SK-N-SH treated with all-trans-retinoic acid at 6 μM for 48 hours (cell line): ENCODE results near the gene CREB3.

Experiments used
- ATAC-seq: fragments of 200-7000 bp; cut with Tn5 transposase; 3 replicates; pipeline ENCODE4 v1.9.1; 2020; ENCODE audit warnings: mild to moderate bottlenecking, moderate library complexity
- ARNTL ChIP-seq: fragments of 450-650 bp; formaldehyde crosslinking; IDR thresholded peaks from 2 replicates; pipeline ENCODE4 v1.5.0; 2020; ENCODE audit warnings: low read depth, mild to moderate bottlenecking, moderate library complexity, borderline replicate concordance
- BACH2 ChIP-seq: fragments of 250-450 bp; sonication (Bioruptor Pico); IDR thresholded peaks from 2 replicates; pipeline ENCODE4 v1.9.0; 2021; ENCODE audit warnings: mild to moderate bottlenecking, borderline replicate concordance
- CREB5 ChIP-seq: fragments of 250-450 bp; sonication (Bioruptor Pico); IDR thresholded peaks from 2 replicates; pipeline ENCODE4 v1.5.1; 2020; ENCODE audit warnings: low read depth, mild to moderate bottlenecking, moderate library complexity
- CSDC2 ChIP-seq: fragments of 250-450 bp; sonication (Bioruptor Pico); IDR thresholded peaks from 2 replicates; pipeline ENCODE4 v1.5.0; 2020; ENCODE audit warnings: mild to moderate bottlenecking, moderate library complexity
- CSRNP3 ChIP-seq: fragments of 250-450 bp; sonication (Bioruptor Pico); IDR thresholded peaks from 2 replicates; pipeline ENCODE4 v1.5.1; 2021; ENCODE audit warnings: mild to moderate bottlenecking, moderate library complexity
- ISL1 ChIP-seq: fragments of 250-450 bp; sonication (Bioruptor Pico); IDR thresholded peaks from 2 replicates; pipeline ENCODE4 v2.1.2; 2022; ENCODE audit warnings: mild to moderate bottlenecking, moderate library complexity
- PATZ1 ChIP-seq: fragments of 250-450 bp; sonication (Bioruptor Pico); IDR thresholded peaks from 2 replicates; pipeline ENCODE4 v1.8.0; 2020; ENCODE audit warnings: mild to moderate bottlenecking, moderate library complexity, borderline replicate concordance
- POU6F1 ChIP-seq: fragments of 250-450 bp; sonication (Bioruptor Pico); IDR thresholded peaks from 2 replicates; pipeline ENCODE4 v1.8.0; 2021; ENCODE audit warnings: low read depth, mild to moderate bottlenecking, moderate library complexity, borderline replicate concordance
- PPARA ChIP-seq: fragments of 250-450 bp; sonication (Bioruptor Pico); IDR thresholded peaks from 2 replicates; pipeline ENCODE4 v1.5.0; 2020; ENCODE audit warnings: mild to moderate bottlenecking, borderline replicate concordance
- RARB ChIP-seq: fragments of 250-450 bp; sonication (Bioruptor Pico); IDR thresholded peaks from 2 replicates; pipeline ENCODE4 v1.8.0; 2021; ENCODE audit warnings: mild to moderate bottlenecking, moderate library complexity
- SNAI2 ChIP-seq: fragments of 250-450 bp; sonication (Bioruptor Pico); IDR thresholded peaks from 2 replicates; pipeline ENCODE4 v1.5.0; 2020; ENCODE audit warnings: mild to moderate bottlenecking, moderate library complexity
- TCF4 ChIP-seq: fragments of 250-450 bp; sonication (Bioruptor Pico); IDR thresholded peaks from 2 replicates; pipeline ENCODE4 v1.8.0; 2021; ENCODE audit warnings: mild to moderate bottlenecking, moderate library complexity, borderline replicate concordance
- TOX ChIP-seq: fragments of 250-450 bp; sonication (Bioruptor Pico); IDR thresholded peaks from 2 replicates; pipeline ENCODE4 v1.8.0; 2021; ENCODE audit warnings: mild to moderate bottlenecking, moderate library complexity, borderline replicate concordance
- ZC3H10 ChIP-seq: fragments of 250-450 bp; sonication (Bioruptor Pico); IDR thresholded peaks from 2 replicates; pipeline ENCODE4 v1.5.1; 2021; ENCODE audit warnings: mild to moderate bottlenecking, moderate library complexity
- ZFP3 ChIP-seq: fragments of 250-450 bp; sonication (Bioruptor Pico); IDR thresholded peaks from 2 replicates; pipeline ENCODE4 v1.5.0; 2020; ENCODE audit warnings: mild to moderate bottlenecking, moderate library complexity
- ZFP30 ChIP-seq: fragments of 450-650 bp; formaldehyde crosslinking; IDR thresholded peaks from 2 replicates; pipeline ENCODE4 v1.5.0; 2022; ENCODE audit warnings: mild to moderate bottlenecking, moderate library complexity
- ZNF565 ChIP-seq: fragments of 450-650 bp; formaldehyde crosslinking; conservative IDR thresholded peaks from 2 replicates; pipeline ENCODE4 v1.5.0; 2020; ENCODE audit warnings: low read depth, mild to moderate bottlenecking, moderate library complexity
- ZNF70 ChIP-seq: fragments of 450-650 bp; formaldehyde crosslinking; IDR thresholded peaks from 2 replicates; pipeline ENCODE4 v1.5.0; 2020; ENCODE audit warnings: mild to moderate bottlenecking, moderate library complexity
- ZNF8 ChIP-seq: fragments of 450-650 bp; formaldehyde crosslinking; IDR thresholded peaks from 2 replicates; pipeline ENCODE4 v1.5.0; 2020; ENCODE audit warnings: mild to moderate bottlenecking, moderate library complexity

CREB3 gene

GRCh38 chr9:35743880-35744518 is 11.5 kb downstream of the CREB3 start:
- TF ChIP-seq ZNF70 (CRISPR knock-in tag) (no peak), CSDC2 (CRISPR knock-in tag) (no peak), ZNF565 (no peak), POU6F1 (CRISPR knock-in tag) (no peak), PATZ1 (CRISPR knock-in tag) (no peak), CSRNP3 (CRISPR knock-in tag) (no peak), ZFP30 (CRISPR knock-in tag) (no peak), PPARA (no peak), ZNF8 (CRISPR knock-in tag) (no peak), ZFP3 (no peak)
- TF ChIP-seq, all 23 proteins: peak for 0
- ATAC-seq = no peak

GRCh38 chr9:35745569-35745968 is 13.1 kb downstream of the CREB3 start:
- ATAC-seq = no peak
- no peak for TF ChIP-seq ZNF8 (CRISPR knock-in tag)
- no peak for TF ChIP-seq CREB5 (CRISPR knock-in tag)
- TF ChIP-seq ZFP30 (CRISPR knock-in tag) = no peak
- TF ChIP-seq BACH2 (CRISPR knock-in tag) = no peak
- no peak for TF ChIP-seq ARNTL (CRISPR knock-in tag)
- TF ChIP-seq TOX (CRISPR knock-in tag) = no peak
- no peak for TF ChIP-seq TCF4 (CRISPR knock-in tag)
- no peak for TF ChIP-seq SNAI2 (CRISPR knock-in tag)
- TF ChIP-seq ZNF565 = no peak
- no peak for TF ChIP-seq ZNF70 (CRISPR knock-in tag)

GRCh38 chr9:35746583-35746982 is 14.1 kb downstream of the CREB3 start:
- no peak for ATAC-seq
- TF ChIP-seq SNAI2 (CRISPR knock-in tag) (no peak), BACH2 (CRISPR knock-in tag) (no peak), ZNF8 (CRISPR knock-in tag) (no peak), ZNF565 (no peak), CREB5 (CRISPR knock-in tag) (no peak), ZFP3 (no peak), TCF4 (CRISPR knock-in tag) (no peak)

GRCh38 chr9:35748242-35748857 is 15.9 kb downstream of the CREB3 start:
- TF ChIP-seq POU6F1 (CRISPR knock-in tag) (no peak), ARNTL (CRISPR knock-in tag) (no peak), RARB (CRISPR knock-in tag) (no peak), ISL1 (CRISPR knock-in tag) (no peak), ZC3H10 (CRISPR knock-in tag) (no peak)
- peak; percentile 9 for ATAC-seq
